ENCODE measurements around the gene ADAT3. TPM values are rescaled to one million over a fixed set of nuclear protein-coding genes. Genes with fewer than 3 reads are reported as not detected.

The ADAT3 gene
- total RNA-seq, 4 donors from 2014 or later: 2.1 to 3.6 (median 3.1) TPM

GRCh38 chr19:1953441-1954094 is 48.4 kb downstream of the ADAT3 start:
- Histone ChIP-seq H3K27me3 (no peaks in the 10 kb centered on the region), H3K4me1 (peaks cover 12 to 16% of the 10 kb centered on the region in 2 donors), H3K4me3 (no peak overlapping the region), H3K9me3 (no peaks in the 10 kb centered on the region), H3K36me3 (no peaks in the 10 kb centered on the region), H3K27ac (no peak overlapping the region)
- in situ Hi-C loops (cut with MboI; ENCODE audit: low sequenced_read_pairs in 4 of 4): no loop called here
- intact Hi-C loops (cut with DNase I; ENCODE audit: low total_unique reads): no loop called here
- no peak for DNase-seq
- no peak for ATAC-seq
- TF ChIP-seq POLR2A (IDR thresholded peaks at IDR 0.05): no peak
- TF ChIP-seq CTCF (IDR thresholded peaks at IDR 0.05 in 4 of 5, conservative IDR thresholded peaks at IDR 0.05 in 1 of 5): no peak

DNA sequence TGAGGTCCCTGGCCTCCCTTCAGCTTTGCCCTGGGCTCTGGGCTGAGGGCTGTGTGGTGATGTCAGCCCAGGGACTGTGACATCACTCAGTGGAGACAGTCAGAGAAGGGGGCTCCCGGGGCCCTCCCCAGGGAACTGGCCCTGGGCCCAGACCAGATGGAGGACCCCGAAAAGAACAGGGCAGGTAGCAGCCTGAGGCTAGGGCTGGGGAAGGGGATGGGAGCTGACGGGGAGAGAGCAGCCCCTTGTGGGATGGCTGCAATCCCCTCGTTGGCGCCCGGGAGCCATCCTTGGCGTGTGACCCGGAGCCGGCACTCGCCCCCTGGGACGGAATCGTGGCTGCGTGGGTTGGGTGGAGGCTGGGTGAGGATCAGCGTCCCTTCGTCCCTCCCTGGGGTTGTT is 49.3 kb downstream of the ADAT3 start:
- DNase-seq: no peak
- Histone ChIP-seq H3K4me1 (peaks cover 12 to 16% of the 10 kb centered on the region in 2 donors), H3K27me3 (no peaks in the 10 kb centered on the region), H3K4me3 (no peak overlapping the region), H3K9me3 (no peaks in the 10 kb centered on the region), H3K36me3 (no peaks in the 10 kb centered on the region), H3K27ac (no peak overlapping the region)
- in situ Hi-C loops (cut with MboI; ENCODE audit: low sequenced_read_pairs in 4 of 4): no loop called here
- ATAC-seq: no peak
- intact Hi-C loops (cut with DNase I; ENCODE audit: low total_unique reads): no loop called here
- TF ChIP-seq CTCF (IDR thresholded peaks at IDR 0.05 in 4 of 5, conservative IDR thresholded peaks at IDR 0.05 in 1 of 5): no peak
- no peak for TF ChIP-seq POLR2A (IDR thresholded peaks at IDR 0.05)

DNA sequence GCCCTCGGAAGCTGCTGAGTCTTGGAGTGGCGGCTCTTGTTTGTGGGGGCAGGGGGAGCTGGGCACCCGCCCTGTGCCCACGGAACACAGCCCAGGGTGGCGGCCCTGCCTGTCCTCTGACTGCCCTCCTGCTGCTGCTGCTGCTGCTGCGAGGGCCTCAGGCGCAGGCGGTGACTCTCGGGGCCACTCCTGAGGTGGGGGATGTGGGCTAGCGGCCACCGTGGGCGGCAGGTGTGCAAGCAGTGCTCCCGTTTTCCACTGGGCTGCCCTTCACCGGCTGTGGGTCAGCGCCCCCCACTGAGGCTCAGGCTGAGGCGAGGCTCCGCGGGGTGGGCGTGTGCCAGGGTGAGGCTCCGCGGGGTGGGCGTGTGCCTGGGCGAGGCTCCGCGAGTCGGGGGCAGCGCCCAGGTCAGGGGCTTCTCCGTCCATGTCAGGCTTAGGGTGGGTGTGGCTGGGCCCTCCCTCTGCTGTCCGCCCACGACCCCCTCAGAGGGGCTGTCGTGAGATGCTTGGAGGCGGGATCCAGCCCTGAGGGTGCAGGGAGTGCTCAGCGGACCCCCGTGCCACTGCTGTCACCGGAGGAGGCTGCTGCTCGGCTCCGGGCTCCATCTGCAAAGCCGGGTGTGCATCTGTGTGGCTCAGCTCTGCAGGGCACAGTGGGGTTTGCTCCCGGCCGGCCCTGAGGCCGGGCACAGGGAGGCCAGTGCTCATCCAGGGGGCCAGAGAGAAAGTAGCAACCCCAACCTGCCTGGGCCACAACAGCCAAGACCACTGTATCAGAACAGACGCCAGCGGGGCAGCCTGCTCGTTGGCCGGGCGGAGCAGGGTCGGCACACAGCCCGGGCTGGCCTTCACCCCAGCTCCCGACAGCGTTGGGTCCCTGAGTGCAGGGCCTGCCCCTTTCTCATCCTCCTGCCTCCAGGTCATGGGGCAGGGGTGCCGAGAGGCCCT is 50.2 kb downstream of the ADAT3 start:
- intact Hi-C loops (cut with DNase I; ENCODE audit: low total_unique reads) (no loop called here), in situ Hi-C loops (cut with MboI; ENCODE audit: low sequenced_read_pairs in 4 of 4) (no loop called here)
- no peak for TF ChIP-seq POLR2A (IDR thresholded peaks at IDR 0.05)
- TF ChIP-seq CTCF (IDR thresholded peaks at IDR 0.05 in 4 of 5, conservative IDR thresholded peaks at IDR 0.05 in 1 of 5): no peak

DNA sequence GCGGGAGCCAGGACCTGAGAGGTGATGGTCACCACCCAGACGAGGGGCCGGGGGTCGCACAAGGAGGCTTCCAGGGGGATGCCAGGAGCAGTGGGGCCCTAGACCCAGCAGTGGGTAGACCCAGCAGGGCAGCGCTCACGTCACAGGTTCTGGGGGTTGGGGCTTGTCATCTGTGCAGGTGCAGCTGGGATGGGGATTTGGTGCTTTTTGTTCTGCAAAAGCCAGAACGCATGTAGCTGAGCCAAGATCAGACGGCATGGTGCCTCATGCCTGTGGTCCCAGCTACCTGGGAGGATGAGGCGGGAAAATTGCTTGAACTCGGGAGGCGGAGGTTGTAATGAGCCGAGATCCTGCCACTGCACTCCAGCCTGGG is 50.9 kb downstream of the ADAT3 start:
- intact Hi-C loops (cut with DNase I; ENCODE audit: low total_unique reads): no loop called here

More for the DNA sequence above, 50.2 kb downstream of the ADAT3 start:
- ATAC-seq (no peak), DNase-seq (no peak)
- Histone ChIP-seq H3K27me3 (no peaks in the 10 kb centered on the region), H3K27ac (no peak overlapping the region), H3K9me3 (no peaks in the 10 kb centered on the region), H3K4me1 (peaks cover 12 to 16% of the 10 kb centered on the region in 2 donors), H3K4me3 (no peak overlapping the region), H3K36me3 (no peaks in the 10 kb centered on the region)

More for the DNA sequence above, 50.9 kb downstream of the ADAT3 start:
- Histone ChIP-seq H3K36me3 (no peaks in the 10 kb centered on the region), H3K4me3 (no peak overlapping the region), H3K9me3 (no peaks in the 10 kb centered on the region), H3K27ac (no peak overlapping the region), H3K4me1 (peaks cover 12 to 16% of the 10 kb centered on the region in 2 donors), H3K27me3 (no peaks in the 10 kb centered on the region)
- in situ Hi-C loops (cut with MboI; ENCODE audit: low sequenced_read_pairs in 4 of 4): no loop called here
- ATAC-seq (no peak), DNase-seq (no peak)
- TF ChIP-seq POLR2A (IDR thresholded peaks at IDR 0.05): no peak
- TF ChIP-seq CTCF (IDR thresholded peaks at IDR 0.05 in 4 of 5, conservative IDR thresholded peaks at IDR 0.05 in 1 of 5): no peak
